Measurements from ENCODE around the gene C10orf90. TPM values are rescaled to one million over a fixed set of nuclear protein-coding genes. Genes with fewer than 3 reads are reported as not detected.

C10orf90 gene
- total and polyA plus RNA-seq, 2 donors (not counting 3 experiments of a cell fraction or from before 2014, with no cell fraction given): not detected

GRCh38 chr10:126417220-126417825 is 253.2 kb downstream of the C10orf90 start:
- no peaks in the 10 kb centered on the region for H3K4me1 ChIP-seq (ENCODE audit: control insufficient read depth, extremely low read depth, insufficient read depth, low read length)
- no peaks in the 10 kb centered on the region for H3K9me3 ChIP-seq (replicated peaks; ENCODE audit: control insufficient read depth, insufficient read depth, low read length)
- FAIRE-seq (no peak), DNase-seq (ENCODE audit: low read depth, low spot score) (no peak)
- no peak overlapping the region for H3K27ac ChIP-seq (ENCODE audit: insufficient read depth, low read depth, low read length)
- POLR2A ChIA-PET: interaction anchor here (0.5 kb wide), 1 partner anchor 520 kb away, joined by 3 read pairs; no protein-coding TSS in a partner anchor
- H2AFZ ChIP-seq (ENCODE audit: low read depth, low read length): no peak overlapping the region
- CTCF ChIA-PET: no interaction called here
- H3K79me2 ChIP-seq (ENCODE audit: control insufficient read depth, insufficient read depth, low read length): no peaks in the 10 kb centered on the region
- H3K9ac ChIP-seq (replicated peaks; ENCODE audit: extremely low read depth, insufficient read depth, low read length): no peak overlapping the region
- dilution Hi-C loops (cut with MboI; ENCODE audit: extremely low pct_ligation_motif_present, low sequenced_read_pairs): no loop called here
- H4K20me1 ChIP-seq (replicated peaks; ENCODE audit: control insufficient read depth, extremely low read depth, insufficient read depth, low read length): no peaks in the 10 kb centered on the region
- H3K4me2 ChIP-seq (ENCODE audit: insufficient read depth, low read length): no peak overlapping the region
- no TSS peak for BruUV-seq (replicated peaks)
- TF ChIP-seq GATA2 (IDR thresholded peaks at IDR 0.05; ENCODE audit: insufficient read depth, insufficient read length, low read depth, low read length) (no peak), FOS (IDR thresholded peaks at IDR 0.05; ENCODE audit: borderline replicate concordance, insufficient read depth, low read length) (no peak), CTCF (IDR thresholded peaks at IDR 0.05; ENCODE audit: extremely low read depth in 1 of 2, insufficient read depth in 1 of 2, low read depth in 1 of 2, low read length in 2 of 2) (no peak), EZH2 (IDR thresholded peaks at IDR 0.05; ENCODE audit: borderline replicate concordance, low read depth, low read length, severe bottlenecking) (no peak), MYC (IDR thresholded peaks at IDR 0.05; ENCODE audit: low read depth, low read length) (no peak), POLR2AphosphoS5 (IDR thresholded peaks at IDR 0.05; ENCODE audit: insufficient read depth, low read depth, low read length) (no peak), MAX (IDR thresholded peaks at IDR 0.05; ENCODE audit: insufficient read depth, insufficient read length) (no peak), JUN (IDR thresholded peaks at IDR 0.05; ENCODE audit: borderline replicate concordance, insufficient read depth, insufficient read length, low read depth) (no peak), POLR2A (IDR thresholded peaks at IDR 0.05; ENCODE audit: low read depth, low read length) (no peak)
- H3K27me3 ChIP-seq (ENCODE audit: control insufficient read depth in 2 of 2, insufficient read depth in 2 of 2, low read length in 2 of 2): no peaks in the 10 kb centered on the region
- no peak overlapping the region for H3K4me3 ChIP-seq (replicated peaks in 1 of 3; ENCODE audit: insufficient read depth in 1 of 3, low read depth in 1 of 3, low read length in 3 of 3)
- intact Hi-C loops (cut with micrococcal nuclease): no loop called here
- no peaks in the 10 kb centered on the region for H3K36me3 ChIP-seq (ENCODE audit: control insufficient read depth in 2 of 2, extremely low read depth in 1 of 2, insufficient read depth in 2 of 2, low read length in 2 of 2)
- H3K9me1 ChIP-seq (replicated peaks; ENCODE audit: control insufficient read depth, extremely low read depth, insufficient read depth, low read length): no peaks in the 10 kb centered on the region
